DMS153 treated with DMSO at 0.1 percent for 48 hours (cell line): Measurements from ENCODE around the gene PCK1.

Experiments used
- DNase-seq: peaks from one replicate; lab custom pipeline; 2025; ENCODE audit not compliant: unreplicated experiment; lab: John Stamatoyannopoulos, UW

PCK1 gene

DNA sequence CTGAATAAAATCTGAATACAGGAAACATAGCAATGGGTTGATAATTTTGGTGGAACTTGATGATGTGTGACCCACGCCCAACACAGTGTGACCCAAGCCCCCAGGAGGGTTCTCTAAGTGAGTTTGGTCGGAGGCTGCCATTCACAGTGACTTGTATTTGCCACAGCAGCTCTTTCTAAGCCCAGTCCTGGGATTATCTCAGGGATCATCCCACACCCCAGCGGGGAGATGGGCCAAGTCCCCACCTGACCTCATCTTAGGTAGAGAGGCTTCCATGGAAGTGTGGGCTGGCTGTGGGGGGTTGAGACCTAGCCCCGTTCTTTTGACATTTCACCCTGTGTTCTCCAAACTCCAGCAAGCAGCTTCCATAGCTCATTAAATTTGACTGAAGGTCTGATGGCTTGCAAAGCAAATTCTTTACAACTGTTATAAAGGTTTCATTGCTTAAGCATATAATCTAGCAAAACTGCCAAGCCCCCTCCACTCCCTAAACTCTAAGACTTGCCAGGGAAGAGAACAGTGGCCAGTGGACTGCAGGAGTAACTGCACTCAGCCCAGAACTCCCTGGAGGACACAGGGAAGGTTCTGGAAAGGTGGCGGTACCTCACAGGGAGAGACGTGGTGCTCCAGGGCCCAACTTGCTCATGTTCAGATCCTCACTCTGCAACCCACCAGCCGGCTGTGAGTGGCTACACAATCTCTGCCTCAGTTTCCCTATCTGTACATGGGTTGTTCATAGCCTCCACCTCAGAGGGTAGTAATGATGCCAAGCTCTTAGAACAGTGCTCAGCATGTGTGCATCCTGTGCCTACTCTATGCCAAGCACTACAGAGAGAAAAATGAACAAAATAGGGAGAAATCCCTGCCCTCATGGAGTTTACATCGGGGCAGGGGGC is 1.0 kb upstream of the PCK1 start:
- DNase-seq = no peak

- no peak for DNase-seq
Observed at GRCh38 chr20:57561356-57562279, 708 bp downstream of the PCK1 start.

- no peak for DNase-seq
Observed at GRCh38 chr20:57562541-57563465, 1.9 kb downstream of the PCK1 start.

DNA sequence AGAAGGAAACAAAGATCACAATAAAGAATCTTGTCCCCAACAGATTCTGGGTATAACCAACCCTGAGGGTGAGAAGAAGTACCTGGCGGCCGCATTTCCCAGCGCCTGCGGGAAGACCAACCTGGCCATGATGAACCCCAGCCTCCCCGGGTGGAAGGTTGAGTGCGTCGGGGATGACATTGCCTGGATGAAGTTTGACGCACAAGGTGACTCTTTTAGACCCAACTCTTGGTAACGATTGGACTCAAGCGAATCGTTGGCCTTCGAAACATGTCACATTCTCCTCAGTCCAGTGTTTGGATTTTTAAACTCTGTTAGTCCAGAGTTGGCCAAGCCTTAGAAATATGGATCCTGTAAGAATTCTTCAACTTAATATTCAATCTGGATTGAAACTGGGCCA is 2.6 kb downstream of the PCK1 start:
- DNase-seq = no peak

DNA sequence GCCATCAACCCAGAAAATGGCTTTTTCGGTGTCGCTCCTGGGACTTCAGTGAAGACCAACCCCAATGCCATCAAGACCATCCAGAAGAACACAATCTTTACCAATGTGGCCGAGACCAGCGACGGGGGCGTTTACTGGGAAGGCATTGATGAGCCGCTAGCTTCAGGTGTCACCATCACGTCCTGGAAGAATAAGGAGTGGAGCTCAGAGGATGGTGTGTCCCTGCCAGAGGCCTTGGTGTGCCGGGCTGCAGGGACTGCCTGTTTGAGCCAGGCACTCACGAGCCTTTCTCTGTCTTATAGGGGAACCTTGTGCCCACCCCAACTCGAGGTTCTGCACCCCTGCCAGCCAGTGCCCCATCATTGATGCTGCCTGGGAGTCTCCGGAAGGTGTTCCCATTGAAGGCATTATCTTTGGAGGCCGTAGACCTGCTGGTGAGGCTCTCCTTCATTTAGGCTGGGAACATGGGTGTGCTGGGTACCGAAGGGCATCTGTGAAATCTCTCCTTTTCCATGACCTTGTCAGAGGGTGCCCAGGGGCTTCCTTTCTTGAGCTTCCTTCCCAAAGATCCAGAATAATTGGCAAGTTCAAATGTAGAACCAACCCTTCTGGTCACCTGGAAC is 3.4 kb downstream of the PCK1 start:
- no peak for DNase-seq

DNA sequence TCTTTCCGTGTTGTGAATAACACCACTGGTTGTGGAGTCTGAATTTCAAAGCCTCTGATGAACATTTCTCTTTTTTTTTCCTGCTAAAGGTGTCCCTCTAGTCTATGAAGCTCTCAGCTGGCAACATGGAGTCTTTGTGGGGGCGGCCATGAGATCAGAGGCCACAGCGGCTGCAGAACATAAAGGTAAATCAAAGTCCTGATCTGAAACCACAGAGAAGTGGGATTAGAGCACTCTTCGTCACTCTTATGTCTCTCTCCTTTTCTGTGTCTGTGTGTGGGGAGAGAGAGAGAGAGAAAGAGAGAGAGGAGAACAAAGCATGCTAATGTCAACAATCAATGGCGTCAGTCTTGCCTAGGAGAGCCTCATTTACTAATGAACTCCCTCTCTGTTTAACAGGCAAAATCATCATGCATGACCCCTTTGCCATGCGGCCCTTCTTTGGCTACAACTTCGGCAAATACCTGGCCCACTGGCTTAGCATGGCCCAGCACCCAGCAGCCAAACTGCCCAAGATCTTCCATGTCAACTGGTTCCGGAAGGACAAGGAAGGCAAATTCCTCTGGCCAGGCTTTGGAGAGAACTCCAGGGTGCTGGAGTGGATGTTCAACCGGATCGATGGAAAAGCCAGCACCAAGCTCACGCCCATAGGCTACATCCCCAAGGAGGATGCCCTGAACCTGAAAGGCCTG is 4.2 kb downstream of the PCK1 start:
- no peak for DNase-seq

DNA sequence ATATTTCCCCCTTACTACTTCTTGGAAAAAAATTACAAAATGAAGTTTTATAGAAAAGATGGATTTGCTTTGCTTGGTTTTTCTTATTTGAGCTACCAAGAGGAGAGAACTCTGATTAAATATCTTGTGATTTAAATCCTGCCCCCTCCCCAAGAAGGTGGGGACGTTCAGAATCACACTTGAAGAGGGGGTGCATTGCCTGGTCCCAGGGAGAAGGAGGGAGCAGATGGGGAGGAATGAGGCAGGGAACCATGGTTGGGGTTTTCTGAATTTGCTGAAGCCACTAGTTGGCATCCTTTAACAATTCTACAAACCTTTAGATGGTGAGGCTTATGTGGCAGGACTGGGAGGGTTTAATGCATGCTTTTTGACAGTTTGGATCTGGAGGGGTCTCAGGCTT is 5.5 kb downstream of the PCK1 start:
- DNase-seq = no peak

- no peak for DNase-seq
Observed at GRCh38 chr20:57566803-57567459, 6.0 kb downstream of the PCK1 start.

DNA sequence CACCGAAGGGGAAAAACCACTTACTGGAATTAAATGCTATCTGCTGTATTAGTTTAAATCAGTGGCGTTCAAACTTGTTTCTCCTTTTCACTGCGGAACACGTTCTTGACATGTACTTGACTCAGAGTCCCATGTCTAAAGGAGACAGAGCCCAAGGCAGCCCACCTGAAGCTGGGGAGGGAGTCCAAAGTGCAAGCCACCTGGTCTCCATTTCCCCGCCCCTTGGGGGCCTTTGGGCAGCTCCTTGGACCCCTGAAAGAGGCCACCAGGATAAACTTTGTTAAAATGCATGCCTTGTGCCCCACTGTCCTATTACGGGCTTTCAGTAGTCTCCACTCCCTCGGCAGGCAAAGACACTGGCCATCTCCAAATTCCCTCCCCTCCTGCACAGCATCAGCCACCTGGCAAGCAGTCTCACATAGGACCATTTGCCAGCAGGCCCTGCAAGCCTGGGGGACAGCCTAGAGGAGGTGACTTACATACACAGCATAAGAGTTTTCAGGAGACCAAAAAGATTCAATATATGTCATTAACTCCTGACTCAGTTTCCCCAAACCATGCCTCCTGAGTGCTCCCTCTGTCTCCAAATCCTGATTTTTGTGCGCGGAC is 6.7 kb downstream of the PCK1 start:
- no peak for DNase-seq

- no peak for DNase-seq
Observed at GRCh38 chr20:57568088-57568896, 7.4 kb downstream of the PCK1 start.

DNA sequence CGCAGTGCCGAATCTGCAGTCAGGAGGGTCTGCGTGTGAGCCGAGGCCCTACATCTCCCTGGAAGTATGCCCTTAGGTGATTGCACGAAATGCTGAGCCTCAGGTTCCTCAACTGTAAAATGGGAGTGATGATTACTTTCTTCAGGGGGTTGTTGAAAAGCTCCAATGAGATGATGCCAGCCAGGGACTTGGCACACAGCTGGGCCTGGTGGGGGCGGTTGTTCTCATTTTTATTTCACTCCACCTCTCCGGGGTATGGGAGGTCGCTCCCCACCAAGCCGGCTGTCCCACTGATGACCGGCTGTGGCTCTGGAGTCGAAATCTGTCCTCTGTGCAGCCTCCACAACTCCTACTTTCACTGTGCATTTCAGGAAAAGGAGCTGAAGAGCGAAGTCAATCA is 8.1 kb downstream of the PCK1 start:
- no peak for DNase-seq

- DNase-seq = peak; percentile 44
Observed at GRCh38 chr20:57570145-57570850, 9.4 kb downstream of the PCK1 start.

GRCh38 chr20:57570920-57571319 is 10.0 kb downstream of the PCK1 start:
- no peak for DNase-seq

GRCh38 chr20:57571782-57572416 is 11.0 kb downstream of the PCK1 start:
- no peak for DNase-seq

DNA sequence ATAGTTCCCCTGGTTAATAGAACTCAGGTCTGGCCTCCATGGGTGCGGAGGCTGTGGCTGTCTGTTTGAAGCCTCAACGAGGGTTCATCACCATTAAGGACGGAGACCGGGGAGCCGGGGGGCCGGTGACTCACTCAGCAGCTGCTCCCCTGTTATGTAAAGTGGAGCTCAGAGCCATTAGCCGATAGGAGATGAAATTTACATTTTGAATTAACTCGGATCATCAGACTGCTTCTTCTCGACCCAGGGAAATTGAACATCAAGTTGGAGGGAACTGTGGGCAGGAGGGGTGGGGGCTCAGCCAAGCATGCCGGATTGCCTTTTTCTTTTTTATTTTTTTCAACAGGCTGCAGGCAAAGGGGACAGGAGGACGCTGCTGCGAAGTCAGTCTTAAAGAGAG is 12.3 kb downstream of the PCK1 start:
- no peak for DNase-seq

DNA sequence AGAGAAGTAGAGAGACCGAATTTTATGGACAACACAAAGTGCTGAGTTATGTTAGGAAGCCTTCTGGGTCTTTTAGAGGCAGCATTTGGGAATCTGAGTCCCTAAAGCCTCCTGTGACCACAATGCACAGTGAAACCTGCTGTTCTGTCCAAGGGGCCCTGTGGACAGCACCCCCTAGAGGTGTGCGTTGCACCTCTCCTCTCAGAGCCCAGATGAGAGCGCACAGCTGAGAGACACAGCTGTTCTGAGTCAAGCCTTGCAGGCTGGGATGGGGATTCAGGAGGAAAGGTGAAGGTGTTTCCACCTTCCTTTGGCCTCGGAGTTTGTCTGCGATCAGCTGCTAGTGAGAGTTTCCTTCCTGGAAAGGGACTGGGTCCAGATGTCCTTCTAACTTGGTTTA is 13.0 kb downstream of the PCK1 start:
- no peak for DNase-seq

GRCh38 chr20:57574954-57575353 is 14.0 kb downstream of the PCK1 start:
- DNase-seq = no peak
